Neural cell (in vitro differentiated cells): Measurements from ENCODE around the gene AZU1. TPM values are rescaled to one million over a fixed set of nuclear protein-coding genes. Genes with fewer than 3 reads are reported as not detected.

ENCODE experiments used
- H2AFZ ChIP-seq: fragments of 200-600, 300-800 bp; sonication (generic), shearing (Covaris generic); 2 replicates; pipeline ENCODE4 v1.6.0; 2014; ENCODE audit warnings: low read depth, mild to moderate bottlenecking, antibody characterized with exemption, low read length, moderate library complexity
- H3F3A ChIP-seq: fragments of 200-600 bp; shearing (Covaris generic); 2 replicates; pipeline ENCODE4 v1.6.1; 2016; ENCODE audit warnings: mild to moderate bottlenecking, moderate library complexity, mixed read lengths, antibody characterized with exemption, low read length; ENCODE audit not compliant: insufficient read depth, poor library complexity, severe bottlenecking
- H3K27ac ChIP-seq: fragments of 200-600, 300-800 bp; sonication (generic), shearing (Covaris generic); 2 replicates; pipeline ENCODE4 v1.5.1; 2014; ENCODE audit warnings: mild to moderate bottlenecking, low read length, moderate library complexity
- H3K27me3 ChIP-seq: fragments of 300-800, 200-600 bp; sonication (generic), shearing (Covaris generic); 2 replicates; pipeline ENCODE4 v1.6.0; 2014; ENCODE audit warnings: mild to moderate bottlenecking, low read depth, low read length, moderate library complexity; ENCODE audit not compliant: insufficient read depth
- H3K36me3 ChIP-seq: fragments of 300-800, 200-600 bp; sonication (generic), shearing (Covaris generic); 2 replicates; pipeline ENCODE4 v1.5.1; 2014; ENCODE audit warnings: mild to moderate bottlenecking, antibody characterized with exemption, low read length, moderate library complexity; ENCODE audit not compliant: insufficient read depth
- H3K4me2 ChIP-seq: fragments of 300-800, 200-600 bp; sonication (generic), shearing (Covaris generic); 2 replicates; pipeline ENCODE4 v1.6.0; 2014; ENCODE audit warnings: mild to moderate bottlenecking, low read length
- H3K4me3 ChIP-seq: fragments of 300-800, 200-600 bp; sonication (generic), shearing (Covaris generic); 2 replicates; pipeline ENCODE4 v1.5.1; 2014; ENCODE audit warnings: mild to moderate bottlenecking, low read length, moderate library complexity
- H3K79me2 ChIP-seq: fragments of 200-600 bp; shearing (Covaris generic); replicated peaks from 2 replicates; pipeline ENCODE4 v1.6.0; 2014; ENCODE audit warnings: mild to moderate bottlenecking, low read length, moderate library complexity; ENCODE audit not compliant: insufficient read depth
- H3K9ac ChIP-seq: fragments of 300-800, 200-600 bp; sonication (generic), shearing (Covaris generic); 2 replicates; pipeline ENCODE4 v1.6.1; 2016; ENCODE audit warnings: mild to moderate bottlenecking, low read length, mixed read lengths
- H3K9me2 ChIP-seq: fragments of 200-600 bp; shearing (Covaris generic); 2 replicates; pipeline ENCODE4 v1.6.1; 2016; ENCODE audit warnings: mild to moderate bottlenecking, low read length, mixed read lengths; ENCODE audit not compliant: insufficient read depth
- H3K9me3 ChIP-seq: fragments of 200-600, 300-800 bp; sonication (generic), shearing (Covaris generic); 2 replicates; pipeline ENCODE4 v1.6.1; 2016; ENCODE audit warnings: mild to moderate bottlenecking, mixed run types, low read length, moderate library complexity, mixed read lengths
- H4K20me1 ChIP-seq: fragments of 200-600 bp; shearing (Covaris generic); 2 replicates; pipeline ENCODE4 v1.6.1; 2016; ENCODE audit warnings: mild to moderate bottlenecking, mixed run types; ENCODE audit not compliant: insufficient read depth
- EP300 ChIP-seq: fragments of 450-650 bp; conservative IDR thresholded peaks from 2 replicates; pipeline ENCODE4 v1.6.1; 2014; ENCODE audit warnings: antibody characterized with exemption, mild to moderate bottlenecking, moderate library complexity; ENCODE audit not compliant: poor library complexity, severe bottlenecking
- EZH2 ChIP-seq: fragments of 200-600, 300-800 bp; shearing (Covaris generic), sonication (generic); IDR thresholded peaks from 2 replicates; pipeline ENCODE4 v1.6.1; 2014; ENCODE audit warnings: antibody characterized with exemption, low read length, borderline replicate concordance, mild to moderate bottlenecking; ENCODE audit not compliant: insufficient read depth, poor library complexity, severe bottlenecking
- MXI1 ChIP-seq: fragments of 450-650 bp; conservative IDR thresholded peaks from 2 replicates; pipeline ENCODE4 v1.6.1; 2014; ENCODE audit warnings: antibody characterized with exemption, mild to moderate bottlenecking; ENCODE audit not compliant: poor library complexity, severe bottlenecking
- POLR2AphosphoS5 ChIP-seq: IDR thresholded peaks from 2 replicates; pipeline ENCODE4 v1.6.1; 2012
- RAD21 ChIP-seq: fragments of 450-650 bp; conservative IDR thresholded peaks from 2 replicates; pipeline ENCODE4 v1.6.1; 2014; ENCODE audit warnings: antibody characterized with exemption, mild to moderate bottlenecking, moderate library complexity
- SMC3 ChIP-seq: fragments of 450-650 bp; conservative IDR thresholded peaks from 2 replicates; pipeline ENCODE4 v1.6.1; 2014; ENCODE audit warnings: antibody characterized with exemption, mild to moderate bottlenecking, moderate library complexity; ENCODE audit not compliant: poor library complexity
- TAF1 ChIP-seq: IDR thresholded peaks from 2 replicates; pipeline ENCODE4 v1.6.1; 2012; ENCODE audit warnings: low read depth
- polyA plus RNA-seq: library from polyadenylated mRNA; depleted of rRNA; stranded (reverse); fragments of >200 nt; gene quantifications from 2 replicates; pipeline ENCODE4 v1.2.3, GENCODE V29; 2014
- TF ChIP-seq, protein P1 (sequence below): IDR thresholded peaks from 2 replicates; pipeline ENCODE4 v1.6.1; 2012; ENCODE audit warnings: borderline replicate concordance
- TF ChIP-seq, protein P2 (sequence below): fragments of 450-650 bp; IDR thresholded peaks from 2 replicates; pipeline ENCODE4 v1.5.1; 2014; ENCODE audit warnings: antibody characterized with exemption, mild to moderate bottlenecking, moderate library complexity; ENCODE audit not compliant: poor library complexity, severe bottlenecking

The AZU1 gene
- polyA plus RNA-seq, 1 donor from 2014 or later: 1.1 TPM

- TF ChIP-seq MXI1 (no peak), POLR2AphosphoS5 (no peak), RAD21 (no peak)
- TF ChIP-seq, protein P1, sequence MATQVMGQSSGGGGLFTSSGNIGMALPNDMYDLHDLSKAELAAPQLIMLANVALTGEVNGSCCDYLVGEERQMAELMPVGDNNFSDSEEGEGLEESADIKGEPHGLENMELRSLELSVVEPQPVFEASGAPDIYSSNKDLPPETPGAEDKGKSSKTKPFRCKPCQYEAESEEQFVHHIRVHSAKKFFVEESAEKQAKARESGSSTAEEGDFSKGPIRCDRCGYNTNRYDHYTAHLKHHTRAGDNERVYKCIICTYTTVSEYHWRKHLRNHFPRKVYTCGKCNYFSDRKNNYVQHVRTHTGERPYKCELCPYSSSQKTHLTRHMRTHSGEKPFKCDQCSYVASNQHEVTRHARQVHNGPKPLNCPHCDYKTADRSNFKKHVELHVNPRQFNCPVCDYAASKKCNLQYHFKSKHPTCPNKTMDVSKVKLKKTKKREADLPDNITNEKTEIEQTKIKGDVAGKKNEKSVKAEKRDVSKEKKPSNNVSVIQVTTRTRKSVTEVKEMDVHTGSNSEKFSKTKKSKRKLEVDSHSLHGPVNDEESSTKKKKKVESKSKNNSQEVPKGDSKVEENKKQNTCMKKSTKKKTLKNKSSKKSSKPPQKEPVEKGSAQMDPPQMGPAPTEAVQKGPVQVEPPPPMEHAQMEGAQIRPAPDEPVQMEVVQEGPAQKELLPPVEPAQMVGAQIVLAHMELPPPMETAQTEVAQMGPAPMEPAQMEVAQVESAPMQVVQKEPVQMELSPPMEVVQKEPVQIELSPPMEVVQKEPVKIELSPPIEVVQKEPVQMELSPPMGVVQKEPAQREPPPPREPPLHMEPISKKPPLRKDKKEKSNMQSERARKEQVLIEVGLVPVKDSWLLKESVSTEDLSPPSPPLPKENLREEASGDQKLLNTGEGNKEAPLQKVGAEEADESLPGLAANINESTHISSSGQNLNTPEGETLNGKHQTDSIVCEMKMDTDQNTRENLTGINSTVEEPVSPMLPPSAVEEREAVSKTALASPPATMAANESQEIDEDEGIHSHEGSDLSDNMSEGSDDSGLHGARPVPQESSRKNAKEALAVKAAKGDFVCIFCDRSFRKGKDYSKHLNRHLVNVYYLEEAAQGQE: no peak
- Histone ChIP-seq H3K9ac (no peak overlapping the region), H3K9me3 (no peaks in the 10 kb centered on the region), H3F3A (no peaks in the 10 kb centered on the region), H3K4me3 (no peak overlapping the region), H3K27ac (no peak overlapping the region), H3K9me2 (no peaks in the 10 kb centered on the region), H3K4me2 (no peak overlapping the region), H3K36me3 (no peaks in the 10 kb centered on the region), H3K79me2 (peaks cover 62% of the 10 kb centered on the region), H2AFZ (no peak overlapping the region), H3K27me3 (no peaks in the 10 kb centered on the region), H4K20me1 (peaks cover 50% of the 10 kb centered on the region)
Measured at GRCh38 chr19:801030-801860, 26.4 kb upstream of the AZU1 start.

GRCh38 chr19:801861-802497 lies 25.7 kb upstream of the AZU1 start:
- H3K27ac ChIP-seq: no peak overlapping the region

More at GRCh38 chr19:801861-802497, 25.7 kb upstream of the AZU1 start:
- Histone ChIP-seq H3K9me2 (no peaks in the 10 kb centered on the region), H3K9ac (peak overlapping the region; percentile 26), H2AFZ (no peak overlapping the region), H3K79me2 (peaks cover 62% of the 10 kb centered on the region), H4K20me1 (peaks cover 50% of the 10 kb centered on the region), H3K9me3 (no peaks in the 10 kb centered on the region), H3F3A (no peaks in the 10 kb centered on the region), H3K4me2 (no peak overlapping the region), H3K36me3 (no peaks in the 10 kb centered on the region), H3K27me3 (no peaks in the 10 kb centered on the region), H3K4me3 (no peak overlapping the region)
- TF ChIP-seq TAF1: no peak
- no peak for TF ChIP-seq POLR2AphosphoS5
- TF ChIP-seq, protein P2, sequence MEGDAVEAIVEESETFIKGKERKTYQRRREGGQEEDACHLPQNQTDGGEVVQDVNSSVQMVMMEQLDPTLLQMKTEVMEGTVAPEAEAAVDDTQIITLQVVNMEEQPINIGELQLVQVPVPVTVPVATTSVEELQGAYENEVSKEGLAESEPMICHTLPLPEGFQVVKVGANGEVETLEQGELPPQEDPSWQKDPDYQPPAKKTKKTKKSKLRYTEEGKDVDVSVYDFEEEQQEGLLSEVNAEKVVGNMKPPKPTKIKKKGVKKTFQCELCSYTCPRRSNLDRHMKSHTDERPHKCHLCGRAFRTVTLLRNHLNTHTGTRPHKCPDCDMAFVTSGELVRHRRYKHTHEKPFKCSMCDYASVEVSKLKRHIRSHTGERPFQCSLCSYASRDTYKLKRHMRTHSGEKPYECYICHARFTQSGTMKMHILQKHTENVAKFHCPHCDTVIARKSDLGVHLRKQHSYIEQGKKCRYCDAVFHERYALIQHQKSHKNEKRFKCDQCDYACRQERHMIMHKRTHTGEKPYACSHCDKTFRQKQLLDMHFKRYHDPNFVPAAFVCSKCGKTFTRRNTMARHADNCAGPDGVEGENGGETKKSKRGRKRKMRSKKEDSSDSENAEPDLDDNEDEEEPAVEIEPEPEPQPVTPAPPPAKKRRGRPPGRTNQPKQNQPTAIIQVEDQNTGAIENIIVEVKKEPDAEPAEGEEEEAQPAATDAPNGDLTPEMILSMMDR: no peak
- TF ChIP-seq, protein P1: no peak
- TF ChIP-seq SMC3: no peak
- TF ChIP-seq EP300: no peak
- no peak for TF ChIP-seq MXI1
- TF ChIP-seq RAD21: no peak
- no peak for TF ChIP-seq EZH2
